D341Med (cell line): ENCODE measurements around the gene ANTKMT.

Source experiments
- DNase-seq: peaks from one replicate; pipeline ENCODE4 v3.0.0; 2012; ENCODE audit warnings: low spot score

The ANTKMT gene

GRCh38 chr16:715477-716199, 5.3 kb upstream of the ANTKMT start:
- peak; percentile 71 for DNase-seq

DNA sequence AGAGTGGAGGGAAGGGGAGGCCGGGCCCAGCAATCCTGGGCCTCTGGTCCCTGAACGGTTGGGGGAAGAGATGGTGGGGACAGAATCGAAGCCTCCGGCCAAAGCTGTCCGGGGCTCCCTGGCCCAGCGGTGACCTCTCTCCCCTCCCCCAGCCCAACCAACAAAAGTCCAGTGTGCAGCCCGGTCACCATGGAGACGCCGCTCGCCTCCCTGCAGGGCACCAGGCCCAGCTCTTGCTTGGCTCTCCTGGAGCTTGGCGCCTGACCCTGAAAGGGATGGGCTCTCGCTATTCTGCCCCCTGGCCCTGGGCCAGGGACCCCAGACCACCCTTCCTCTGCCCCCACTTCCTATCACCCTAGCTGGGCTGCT, 4.8 kb upstream of the ANTKMT start:
- DNase-seq, result no peak

DNA sequence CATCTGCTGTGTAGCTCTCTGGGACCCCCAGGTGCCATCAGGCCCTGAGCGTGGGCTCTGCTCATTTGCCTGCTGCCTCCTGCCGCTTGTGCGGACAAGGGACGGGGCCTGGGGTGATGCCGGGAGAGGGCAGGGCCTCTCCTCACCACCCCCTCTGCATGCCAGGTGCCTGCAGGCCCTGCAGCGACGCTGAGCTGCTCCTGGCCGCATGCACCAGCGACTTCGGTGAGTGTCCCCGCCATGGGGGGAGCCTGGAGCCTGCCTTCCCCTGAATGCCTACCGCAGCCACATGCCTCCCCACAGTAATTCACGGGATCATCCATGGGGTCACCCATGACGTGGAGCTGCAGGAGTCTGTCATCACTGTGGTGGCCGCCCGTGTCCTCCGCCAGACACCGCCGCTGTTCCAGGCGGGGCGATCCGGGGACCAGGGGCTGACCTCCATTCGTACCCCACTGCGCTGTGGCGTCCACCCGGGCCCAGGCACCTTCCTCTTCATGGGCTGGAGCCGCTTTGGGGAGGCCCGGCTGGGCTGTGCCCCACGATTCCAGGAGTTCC, 4.1 kb upstream of the ANTKMT start:
- no peak for DNase-seq

DNA sequence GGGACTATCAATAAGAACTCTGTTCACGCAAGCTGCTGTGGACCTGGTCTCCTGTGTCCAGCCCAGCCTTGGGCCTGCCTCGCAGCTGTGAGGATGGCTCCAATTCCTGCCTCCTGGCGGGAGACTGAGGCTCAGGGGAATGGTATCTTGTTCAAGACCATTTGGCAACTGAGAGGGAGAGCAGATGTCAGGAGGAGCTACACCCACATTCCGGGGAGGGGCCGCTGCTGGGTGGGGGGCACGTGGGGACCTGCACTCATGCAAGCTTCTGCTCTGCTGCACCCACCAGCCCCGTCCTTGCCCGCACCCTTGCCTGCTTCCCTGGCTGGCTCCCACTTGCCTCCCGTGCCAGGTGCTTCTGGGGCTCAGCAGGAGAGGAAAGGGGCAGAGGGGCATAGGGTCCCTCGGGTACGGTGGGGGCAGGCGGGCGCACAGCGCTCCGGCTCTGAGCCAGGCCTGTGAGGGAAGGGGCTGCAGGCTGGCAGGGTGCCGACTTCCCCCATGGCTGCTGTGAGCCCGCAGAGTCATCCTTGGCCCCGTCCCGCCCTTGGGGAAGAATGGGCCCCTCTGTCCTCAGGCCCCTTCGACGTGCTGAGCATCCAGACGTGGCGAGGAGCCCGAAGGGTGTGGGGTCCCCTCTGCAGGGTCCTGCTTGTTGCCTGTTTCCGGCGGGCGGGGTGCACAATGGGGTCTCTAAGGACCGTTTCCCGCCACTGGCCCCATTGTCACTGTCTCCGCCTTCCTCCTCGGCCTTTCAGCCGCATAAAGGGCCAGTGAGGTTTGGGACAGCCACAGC, 3.3 kb upstream of the ANTKMT start:
- no peak for DNase-seq

DNA sequence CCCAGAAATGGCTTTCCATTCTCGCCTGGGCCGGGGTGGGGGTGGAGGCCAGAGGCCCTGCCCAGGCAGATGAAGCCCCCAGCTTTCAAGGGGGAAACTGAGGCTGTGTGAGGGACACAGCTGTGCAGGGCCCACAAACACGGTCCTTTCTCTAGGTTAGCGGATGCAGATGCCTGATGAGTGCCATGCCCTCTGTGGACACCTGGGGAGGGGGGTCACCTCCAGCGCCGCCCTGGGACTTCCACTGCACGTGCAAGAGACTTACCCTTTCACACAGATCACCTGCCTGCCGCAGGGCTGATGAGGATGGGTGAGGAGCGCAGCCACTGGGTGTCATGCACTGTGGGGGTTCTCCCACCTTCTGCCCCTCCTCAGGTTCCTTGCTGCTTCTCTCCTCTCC, 2.6 kb upstream of the ANTKMT start:
- DNase-seq, result no peak

- no peak for DNase-seq
These were observed 2.0 kb upstream of the ANTKMT start for GRCh38 chr16:718922-719321.

- no peak for DNase-seq
These were observed 1.0 kb upstream of the ANTKMT start for GRCh38 chr16:719815-720446.

DNA sequence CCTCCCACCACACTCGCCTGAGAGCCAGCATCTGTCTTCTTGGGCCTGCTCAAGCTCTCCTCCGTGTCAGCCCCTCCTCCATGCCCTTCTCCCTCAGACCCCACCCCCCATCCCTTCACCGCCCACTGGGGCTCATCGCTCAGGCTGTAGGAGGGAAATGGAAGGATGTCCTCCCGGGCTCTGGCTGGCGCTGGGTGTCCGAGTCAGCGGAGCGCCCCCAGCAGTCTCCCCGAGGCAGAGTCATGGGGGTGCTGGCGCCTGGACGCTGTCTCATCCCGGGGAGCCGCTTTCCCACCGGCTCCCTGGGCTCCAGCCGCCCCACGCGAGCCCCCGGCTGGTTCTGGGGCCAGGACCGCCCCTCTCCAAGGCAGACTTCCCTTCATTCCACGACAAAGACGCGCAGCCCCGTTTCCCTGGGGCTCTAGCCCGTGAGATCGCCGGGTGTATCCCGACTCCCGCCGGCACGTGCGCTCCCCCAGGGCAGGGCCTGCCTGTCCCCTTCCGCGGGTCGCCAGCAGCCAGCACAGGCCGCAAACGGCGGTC, 428 bp upstream of the ANTKMT start:
- peak; percentile 71 for DNase-seq

DNA sequence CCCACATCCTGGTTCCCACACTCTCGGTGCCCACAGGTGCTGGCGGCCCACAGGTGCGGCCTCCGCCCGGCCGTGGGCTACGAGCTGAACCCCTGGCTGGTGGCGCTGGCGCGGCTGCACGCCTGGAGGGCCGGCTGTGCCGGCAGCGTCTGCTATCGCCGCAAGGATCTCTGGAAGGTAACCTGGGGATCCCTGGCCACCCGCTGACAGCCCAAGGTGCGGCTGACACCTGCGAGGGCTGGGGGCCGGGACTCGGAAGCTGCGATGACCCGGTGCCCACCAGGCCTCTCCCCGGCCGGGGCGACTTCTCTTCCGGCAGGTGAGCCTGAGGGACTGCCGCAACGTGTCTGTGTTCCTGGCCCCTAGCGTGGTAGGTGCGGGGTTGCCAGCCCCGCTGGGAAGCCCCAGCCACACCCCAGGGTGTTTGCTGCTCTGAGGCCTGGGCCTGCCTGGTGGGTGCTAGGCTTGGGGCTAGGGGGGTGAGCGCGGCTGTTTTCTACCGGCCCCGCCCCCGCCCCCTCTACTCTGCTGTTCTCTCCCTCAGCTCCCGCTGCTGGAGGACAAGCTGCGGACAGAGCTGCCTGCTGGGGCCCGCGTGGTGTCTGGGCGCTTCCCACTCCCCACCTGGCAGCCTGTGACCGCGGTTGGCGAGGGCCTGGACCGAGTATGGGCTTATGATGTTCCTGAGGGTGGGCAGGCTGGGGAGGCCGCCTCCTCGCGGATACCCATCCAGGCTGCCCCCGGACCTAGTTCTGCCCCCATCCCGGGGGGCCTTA, 1.0 kb downstream of the ANTKMT start:
- DNase-seq, result no peak

GRCh38 chr16:722835-723633, 2.1 kb downstream of the ANTKMT start:
- DNase-seq, result no peak

- no peak for DNase-seq
These were observed 2.7 kb downstream of the ANTKMT start for GRCh38 chr16:723695-724094.

DNA sequence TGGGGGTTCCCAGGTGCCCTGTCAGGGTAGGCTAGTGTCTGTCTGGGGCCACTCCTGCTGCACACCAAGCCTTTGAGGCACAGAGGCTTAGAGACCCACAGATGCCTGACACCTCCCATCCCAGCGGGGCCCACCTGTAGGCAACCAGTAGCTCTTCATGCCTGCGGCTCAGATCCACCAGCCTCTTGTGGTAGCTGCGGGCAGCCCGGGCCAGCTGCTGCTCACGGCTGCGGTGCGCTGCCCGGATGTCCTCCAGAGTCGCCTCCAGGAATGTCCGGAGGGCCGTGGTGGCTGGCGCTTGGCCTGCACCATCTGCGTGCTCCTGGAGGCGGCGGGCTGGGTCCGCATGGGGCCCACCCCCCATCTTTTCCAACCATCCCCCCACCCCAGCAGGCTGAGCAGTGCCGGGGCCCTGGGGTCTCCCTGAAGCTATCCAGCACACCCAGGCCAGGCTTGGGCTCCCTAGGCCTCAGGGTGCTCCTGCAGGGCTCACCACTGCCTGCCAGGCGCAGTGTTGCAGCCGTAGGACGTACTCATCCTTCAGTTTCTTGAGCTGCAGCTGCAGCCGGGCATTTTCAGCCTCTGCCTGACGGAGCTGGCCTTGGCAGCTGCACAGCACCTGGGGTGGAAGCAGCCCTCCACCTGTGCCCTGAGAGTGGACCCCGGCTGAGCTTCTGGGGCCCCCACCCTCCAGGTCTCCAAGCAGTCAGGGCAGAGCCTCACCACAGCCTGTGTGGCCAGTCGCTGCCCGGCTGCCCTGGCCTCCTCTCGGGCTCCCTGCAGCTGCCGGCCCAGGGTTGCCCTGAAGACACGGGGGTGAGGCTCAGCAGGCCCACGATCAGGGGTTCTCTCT, 3.5 kb downstream of the ANTKMT start:
- no peak for DNase-seq

GRCh38 chr16:725041-725376, 4.1 kb downstream of the ANTKMT start:
- no peak for DNase-seq

DNA sequence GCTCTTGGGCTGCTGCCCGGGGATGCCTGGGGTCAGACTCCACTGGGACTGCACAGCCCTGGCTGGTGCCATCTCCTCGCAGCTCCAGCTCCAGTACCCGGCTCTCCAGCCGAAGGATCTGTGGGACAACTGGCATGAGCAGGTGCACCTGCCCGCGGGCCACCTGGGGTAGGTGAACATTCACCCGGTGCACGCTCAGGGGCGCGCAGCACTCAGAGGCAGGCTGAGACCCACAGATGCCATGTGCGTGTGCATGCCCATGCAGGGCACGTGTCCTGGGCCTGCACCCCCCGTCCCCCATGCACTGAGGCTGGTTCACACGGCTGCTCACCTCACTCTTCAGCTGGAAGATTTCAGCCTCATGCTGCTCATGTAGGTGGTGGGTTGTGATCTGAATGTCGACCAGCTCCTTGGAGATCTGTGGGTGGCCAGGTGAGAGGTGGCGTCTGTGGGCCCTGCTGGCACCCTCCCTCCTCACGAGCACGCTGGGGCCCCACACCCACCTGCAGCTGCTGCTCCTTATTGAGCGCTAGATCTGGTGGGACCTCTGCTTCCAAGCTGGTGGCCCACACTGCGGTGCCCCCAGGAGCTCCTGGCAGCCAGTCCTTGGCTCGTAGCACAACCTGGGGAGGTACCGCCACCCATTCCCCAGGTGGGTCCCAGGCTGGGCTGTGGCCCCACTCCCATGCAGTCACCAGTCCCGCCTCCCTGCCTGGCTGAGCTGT, 4.7 kb downstream of the ANTKMT start:
- no peak for DNase-seq

GRCh38 chr16:726188-726437, 5.2 kb downstream of the ANTKMT start:
- DNase-seq, result no peak

- peak; percentile 87 for DNase-seq
These were observed 5.7 kb downstream of the ANTKMT start, which contains the start of the genes CCDC78 and HAGHL for GRCh38 chr16:726438-727290. TSS of gene CCDC78 (minus strand) at chr16:726443. CDS start at chr16:726367, 76 bp downstream. TSS of gene HAGHL (plus strand) at chr16:727106. CDS start at chr16:727510, 404 bp downstream.

GRCh38 chr16:727291-727977, 6.5 kb downstream of the ANTKMT start:
- DNase-seq, result peak; percentile 63
